ENCODE measurements around the gene MICU1.

DNA sequence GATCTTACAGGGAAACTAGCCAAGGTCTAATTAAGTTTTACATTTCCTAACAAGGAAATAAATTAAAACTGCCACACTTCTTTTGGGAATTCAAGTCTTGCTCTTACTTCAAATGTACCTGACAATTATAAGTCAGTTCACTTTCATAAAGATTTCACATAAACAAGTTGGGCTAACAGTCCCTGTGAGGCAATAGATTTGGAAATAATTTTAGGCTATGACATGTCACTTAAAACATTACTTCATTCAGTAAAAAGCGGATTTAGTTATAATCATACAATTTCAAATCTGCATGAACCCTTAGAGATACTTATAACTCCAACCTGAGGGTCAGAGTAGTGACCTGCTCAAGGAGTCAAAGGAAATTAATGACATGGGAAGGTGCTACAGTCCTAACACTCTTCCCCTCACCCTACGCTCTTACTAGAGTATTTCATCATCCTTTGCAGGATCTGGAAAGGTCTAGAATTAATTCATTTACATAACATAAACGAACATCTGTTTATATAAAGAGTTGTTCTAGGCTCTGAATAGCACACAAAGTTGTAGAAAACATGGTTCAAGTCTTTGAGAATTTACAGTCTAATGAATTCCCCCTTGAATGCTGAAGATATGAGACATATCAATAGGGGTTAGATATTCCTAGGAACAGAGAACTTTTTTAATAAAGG lies 238.8 kb downstream of the MICU1 start:
- TF ChIP-seq EZH2phosphoT487 (IDR thresholded peaks at IDR 0.05; ENCODE audit: borderline replicate concordance): no peak
- TF ChIP-seq, protein P1, sequence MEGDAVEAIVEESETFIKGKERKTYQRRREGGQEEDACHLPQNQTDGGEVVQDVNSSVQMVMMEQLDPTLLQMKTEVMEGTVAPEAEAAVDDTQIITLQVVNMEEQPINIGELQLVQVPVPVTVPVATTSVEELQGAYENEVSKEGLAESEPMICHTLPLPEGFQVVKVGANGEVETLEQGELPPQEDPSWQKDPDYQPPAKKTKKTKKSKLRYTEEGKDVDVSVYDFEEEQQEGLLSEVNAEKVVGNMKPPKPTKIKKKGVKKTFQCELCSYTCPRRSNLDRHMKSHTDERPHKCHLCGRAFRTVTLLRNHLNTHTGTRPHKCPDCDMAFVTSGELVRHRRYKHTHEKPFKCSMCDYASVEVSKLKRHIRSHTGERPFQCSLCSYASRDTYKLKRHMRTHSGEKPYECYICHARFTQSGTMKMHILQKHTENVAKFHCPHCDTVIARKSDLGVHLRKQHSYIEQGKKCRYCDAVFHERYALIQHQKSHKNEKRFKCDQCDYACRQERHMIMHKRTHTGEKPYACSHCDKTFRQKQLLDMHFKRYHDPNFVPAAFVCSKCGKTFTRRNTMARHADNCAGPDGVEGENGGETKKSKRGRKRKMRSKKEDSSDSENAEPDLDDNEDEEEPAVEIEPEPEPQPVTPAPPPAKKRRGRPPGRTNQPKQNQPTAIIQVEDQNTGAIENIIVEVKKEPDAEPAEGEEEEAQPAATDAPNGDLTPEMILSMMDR (IDR thresholded peaks at IDR 0.05 in 2 of 3, conservative IDR thresholded peaks at IDR 0.05 in 1 of 3; ENCODE audit: borderline replicate concordance in 1 of 3, insufficient read depth in 1 of 3, low read depth in 2 of 3, low read length in 2 of 3): no peak
- TF ChIP-seq POLR2A (IDR thresholded peaks at IDR 0.05; ENCODE audit: borderline replicate concordance, extremely low read depth, insufficient read depth, insufficient read length): no peak
- TF ChIP-seq, protein P2, sequence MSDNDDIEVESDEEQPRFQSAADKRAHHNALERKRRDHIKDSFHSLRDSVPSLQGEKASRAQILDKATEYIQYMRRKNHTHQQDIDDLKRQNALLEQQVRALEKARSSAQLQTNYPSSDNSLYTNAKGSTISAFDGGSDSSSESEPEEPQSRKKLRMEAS (IDR thresholded peaks at IDR 0.05): no peak
- TF ChIP-seq POLR2AphosphoS5 (IDR thresholded peaks at IDR 0.05; ENCODE audit: low read depth, low read length): no peak
- TF ChIP-seq CEBPB (IDR thresholded peaks at IDR 0.05; ENCODE audit: low read depth): peak; percentile 40; the same call in 1 of the 2 replicates
- no peak for TF ChIP-seq YY1 (IDR thresholded peaks at IDR 0.05; ENCODE audit: extremely low read depth, insufficient replicate concordance, low read depth, low read length)
- no peak for TF ChIP-seq EZH2 (IDR thresholded peaks at IDR 0.05)
- TF ChIP-seq, protein P3, sequence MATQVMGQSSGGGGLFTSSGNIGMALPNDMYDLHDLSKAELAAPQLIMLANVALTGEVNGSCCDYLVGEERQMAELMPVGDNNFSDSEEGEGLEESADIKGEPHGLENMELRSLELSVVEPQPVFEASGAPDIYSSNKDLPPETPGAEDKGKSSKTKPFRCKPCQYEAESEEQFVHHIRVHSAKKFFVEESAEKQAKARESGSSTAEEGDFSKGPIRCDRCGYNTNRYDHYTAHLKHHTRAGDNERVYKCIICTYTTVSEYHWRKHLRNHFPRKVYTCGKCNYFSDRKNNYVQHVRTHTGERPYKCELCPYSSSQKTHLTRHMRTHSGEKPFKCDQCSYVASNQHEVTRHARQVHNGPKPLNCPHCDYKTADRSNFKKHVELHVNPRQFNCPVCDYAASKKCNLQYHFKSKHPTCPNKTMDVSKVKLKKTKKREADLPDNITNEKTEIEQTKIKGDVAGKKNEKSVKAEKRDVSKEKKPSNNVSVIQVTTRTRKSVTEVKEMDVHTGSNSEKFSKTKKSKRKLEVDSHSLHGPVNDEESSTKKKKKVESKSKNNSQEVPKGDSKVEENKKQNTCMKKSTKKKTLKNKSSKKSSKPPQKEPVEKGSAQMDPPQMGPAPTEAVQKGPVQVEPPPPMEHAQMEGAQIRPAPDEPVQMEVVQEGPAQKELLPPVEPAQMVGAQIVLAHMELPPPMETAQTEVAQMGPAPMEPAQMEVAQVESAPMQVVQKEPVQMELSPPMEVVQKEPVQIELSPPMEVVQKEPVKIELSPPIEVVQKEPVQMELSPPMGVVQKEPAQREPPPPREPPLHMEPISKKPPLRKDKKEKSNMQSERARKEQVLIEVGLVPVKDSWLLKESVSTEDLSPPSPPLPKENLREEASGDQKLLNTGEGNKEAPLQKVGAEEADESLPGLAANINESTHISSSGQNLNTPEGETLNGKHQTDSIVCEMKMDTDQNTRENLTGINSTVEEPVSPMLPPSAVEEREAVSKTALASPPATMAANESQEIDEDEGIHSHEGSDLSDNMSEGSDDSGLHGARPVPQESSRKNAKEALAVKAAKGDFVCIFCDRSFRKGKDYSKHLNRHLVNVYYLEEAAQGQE (IDR thresholded peaks at IDR 0.05; ENCODE audit: low read depth): no peak
- no peak for TF ChIP-seq ZFX (IDR thresholded peaks at IDR 0.05)
- TF ChIP-seq RAD21 (IDR thresholded peaks at IDR 0.05; ENCODE audit: low read depth): no peak
- no peak for TF ChIP-seq ZNF274 (IDR thresholded peaks at IDR 0.05; ENCODE audit: low read depth, low read length)

All from HCT116 (cell line).